Left lung (tissue), 10 donors: ENCODE data around the gene PADI1. TPM values are rescaled to one million over a fixed set of nuclear protein-coding genes. Genes with fewer than 3 reads are reported as not detected.

Experiments used
- ATAC-seq: fragments of 200-7000 bp; cut with Tn5 transposase; one replicate; pipeline ENCODE4 v1.9.1; 2020; ENCODE audit warnings: moderate library complexity
- DNase-seq, 4 donors: peaks; one replicate each; pipeline ENCODE4 v3.0.0-alpha.2; 2013 to 2020
- H3K27ac ChIP-seq, 2 donors: fragments of 200-600 bp; sonication (generic) in 1 of 2; one replicate each; pipeline versions ENCODE4 v1.5.0 to v1.8.0; 2020 to 2021
- H3K27me3 ChIP-seq, 2 donors: fragments of 200-600 bp; sonication (generic) in 1 of 2; one replicate each; pipeline versions ENCODE4 v1.5.0 to v1.8.0; 2020 to 2021
- H3K36me3 ChIP-seq, 2 donors: fragments of 200-600 bp; sonication (generic) in 1 of 2; one replicate each; pipeline versions ENCODE4 v1.5.0 to v1.8.0; 2020 to 2021
- H3K4me1 ChIP-seq, 2 donors: fragments of 200-600 bp; one replicate each; pipeline ENCODE4 v1.8.0; 2021
- H3K4me3 ChIP-seq, 2 donors: fragments of 200-600 bp; sonication (generic) in 1 of 2; one replicate each; pipeline versions ENCODE4 v1.5.0 to v1.8.0; 2020 to 2021; ENCODE audit warnings: mild to moderate bottlenecking in 1 of 2
- H3K9me3 ChIP-seq, 2 donors: fragments of 200-600 bp; sonication (generic) in 1 of 2; one replicate each; pipeline versions ENCODE4 v1.5.0 to v1.8.0; 2020 to 2021
- CTCF ChIP-seq, 2 donors: fragments of 200-600 bp; sonication (generic) in 1 of 2; IDR thresholded peaks; one replicate each; pipeline versions ENCODE4 v1.5.0 to v1.8.0; 2021; ENCODE audit warnings: antibody characterized with exemption in 2 of 2
- intact Hi-C, 2 donors: fragments of 100-400 bp; cut with DNase I; formaldehyde crosslinking; loops; one replicate each; pipeline versions ENCODE4 v1.11.2 to v1.14.2; 2022
- polyA plus RNA-seq, 6 donors: library from polyadenylated mRNA; unstranded; fragments of 120-200 nt; gene quantifications; one replicate each; pipeline ENCODE4 v1.2.1, GENCODE V29; 2013; ENCODE audit not compliant: insufficient read length in 6 of 6
- total RNA-seq, 2 donors: library from RNA; stranded (reverse); fragmentation: NEBNext Ultra II Directional; extraction: Animal tissue kit (Norgen Biotek cat#: 25700); gene quantifications; one replicate each; pipeline ENCODE4 v1.2.1, GENCODE V29; 2021
- donor health status: DM: no; HTN: yes; CAD: no.
- donor health status: DM: no; HTN: no; CAD: no.

Gene PADI1
- total and polyA plus RNA-seq, 8 donors = not detected

DNA sequence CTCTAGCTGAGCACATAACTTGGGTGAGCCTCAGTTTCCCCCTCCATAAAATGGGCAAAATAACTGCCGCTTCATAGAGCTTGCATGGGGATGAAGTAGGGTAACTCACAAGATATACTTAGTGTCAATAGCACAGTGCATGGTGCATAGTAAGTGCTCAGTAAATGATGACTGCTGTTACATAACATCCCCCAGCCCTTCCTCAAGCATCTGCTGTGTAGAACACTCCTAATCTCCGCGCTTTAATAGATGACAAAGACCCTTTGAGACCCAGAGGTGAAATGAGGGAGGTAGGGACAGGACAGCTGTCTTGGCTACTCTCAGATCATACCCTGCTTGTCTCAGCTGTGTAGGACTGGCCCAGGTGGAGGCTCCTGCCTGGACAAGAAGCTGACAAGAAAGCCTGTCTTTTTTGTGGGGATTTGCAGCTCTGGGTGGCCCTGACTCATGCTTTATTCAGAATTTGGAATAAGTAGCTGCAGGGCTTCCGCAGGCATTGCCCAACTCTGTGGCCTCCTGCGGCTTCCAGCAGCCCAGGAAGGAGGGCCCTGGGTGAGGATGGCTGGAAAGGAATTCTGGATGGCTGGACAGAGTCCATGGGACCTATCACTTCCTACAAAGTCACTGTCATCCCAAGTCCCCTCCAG is 82.3 kb downstream of the PADI1 start:
- DNase-seq (no peak), ATAC-seq (no peak)
- H3K9me3 ChIP-seq = no peaks in the 10 kb centered on the region
- TF ChIP-seq CTCF (IDR thresholded peaks at IDR 0.05) = no peak
- peak overlapping the region in 1 of 2 donors; percentile 67 for H3K27ac ChIP-seq
- H3K4me1 ChIP-seq = peaks cover 0 to 28% of the 10 kb centered on the region in 2 donors
- intact Hi-C loops = no loop called here
- no peak overlapping the region for H3K4me3 ChIP-seq
- H3K36me3 ChIP-seq = no peaks in the 10 kb centered on the region
- peaks cover 0 to 49% of the 10 kb centered on the region in 2 donors for H3K27me3 ChIP-seq

GRCh38 chr1:17289721-17290120 is 84.8 kb downstream of the PADI1 start:
- intact Hi-C loops = no loop called here
- ATAC-seq = no peak
- Histone ChIP-seq H3K27me3 (peaks cover 0 to 35% of the 10 kb centered on the region in 2 donors), H3K27ac (no peak overlapping the region), H3K4me1 (peaks cover 0 to 15% of the 10 kb centered on the region in 2 donors), H3K36me3 (no peaks in the 10 kb centered on the region), H3K9me3 (no peaks in the 10 kb centered on the region), H3K4me3 (no peak overlapping the region)
- TF ChIP-seq CTCF (IDR thresholded peaks at IDR 0.05) = no peak
- no peak for DNase-seq

- no peak for ATAC-seq
- H3K27ac ChIP-seq = no peak overlapping the region
- DNase-seq = no peak
- H3K4me1 ChIP-seq = peaks cover 0 to 15% of the 10 kb centered on the region in 2 donors
- no peak overlapping the region for H3K4me3 ChIP-seq
- peaks cover 0 to 36% of the 10 kb centered on the region in 2 donors for H3K27me3 ChIP-seq
- no peaks in the 10 kb centered on the region for H3K36me3 ChIP-seq
- TF ChIP-seq CTCF (IDR thresholded peaks at IDR 0.05) = no peak
- H3K9me3 ChIP-seq = no peaks in the 10 kb centered on the region
- intact Hi-C loops = no loop called here
These were observed 85.6 kb downstream of the PADI1 start for GRCh38 chr1:17290553-17290952.

GRCh38 chr1:17292299-17293160 is 87.6 kb downstream of the PADI1 start:
- TF ChIP-seq CTCF (IDR thresholded peaks at IDR 0.05) = no peak
- no peaks in the 10 kb centered on the region for H3K36me3 ChIP-seq
- H3K4me3 ChIP-seq = no peak overlapping the region
- ATAC-seq = no peak
- intact Hi-C loops = no loop called here
- H3K4me1 ChIP-seq = peaks cover 0 to 9% of the 10 kb centered on the region in 2 donors
- no peak for DNase-seq
- H3K27ac ChIP-seq = no peak overlapping the region
- peaks cover 0 to 35% of the 10 kb centered on the region in 2 donors for H3K27me3 ChIP-seq
- H3K9me3 ChIP-seq = no peaks in the 10 kb centered on the region
